ENCODE measurements around the gene TCAIM. TPM values are rescaled to one million over a fixed set of nuclear protein-coding genes. Genes with fewer than 3 reads are reported as not detected.

The TCAIM gene
- total and polyA plus RNA-seq, 9 of the 15 experiments (the other 6 are each of a cell fraction or from before 2014, with no cell fraction given): 19.7 to 53.3 (median 36.9) TPM

GRCh38 chr3:44439499-44440295, 101.1 kb downstream of the TCAIM start (continued):
- TF ChIP-seq MXI1 (IDR thresholded peaks at IDR 0.05; ENCODE audit: low read depth, low read length) (peak; percentile 74), GMEB1 (CRISPR knock-in tag; IDR thresholded peaks at IDR 0.05) (peak; percentile 6; the same call in 1 of the 2 replicates), ZBED1 (IDR thresholded peaks at IDR 0.05) (peak; percentile 93), SMARCA5 (IDR thresholded peaks at IDR 0.05) (0 out of 2 replicates have a peak, but pooled peaks have one; percentile 61), KAT8 (IDR thresholded peaks at IDR 0.05; ENCODE audit: low read depth) (no peak), ZBTB49 (CRISPR knock-in tag; IDR thresholded peaks at IDR 0.05; ENCODE audit: borderline replicate concordance) (no peak), CBFB (CRISPR knock-in tag; IDR thresholded peaks at IDR 0.05) (peak; percentile 95; the same call in 1 of the 2 replicates), ZNF395 (CRISPR knock-in tag; IDR thresholded peaks at IDR 0.05) (peak; percentile 50; the same call in 1 of the 2 replicates), SMAD1 (IDR thresholded peaks at IDR 0.05; ENCODE audit: low read depth, low read length, partially characterized antibody) (peak; percentile 93), FOXA3 (CRISPR knock-in tag; conservative IDR thresholded peaks at IDR 0.05 in 1 of 2, IDR thresholded peaks at IDR 0.05 in 1 of 2) (peak in 1 of 2 experiments; percentile 56; a peak in 1 of 4 replicates), POU5F1 (IDR thresholded peaks at IDR 0.05; ENCODE audit: borderline replicate concordance, low read depth, low read length, partially characterized antibody) (no peak), ILF3 (IDR thresholded peaks at IDR 0.05; ENCODE audit: borderline replicate concordance) (peak; percentile 61; the same call in 1 of the 2 replicates), GATA2 (CRISPR knock-in tag; IDR thresholded peaks at IDR 0.05) (peak; percentile 98), CREM (IDR thresholded peaks at IDR 0.05; ENCODE audit: low read depth) (peak; percentile 98), E2F3 (CRISPR knock-in tag; IDR thresholded peaks at IDR 0.05) (no peak), ZNF431 (CRISPR knock-in tag; IDR thresholded peaks at IDR 0.05) (0 out of 2 replicates have a peak, but pooled peaks have one; percentile 29), TAF9B (IDR thresholded peaks at IDR 0.05; ENCODE audit: partially characterized antibody) (peak; percentile 87), SRF (CRISPR knock-in tag; IDR thresholded peaks at IDR 0.05) (peak in 1 of 2 experiments; percentile 78; a peak in 2 of 4 replicates), YBX1 (IDR thresholded peaks at IDR 0.05) (no peak), NR0B1 (IDR thresholded peaks at IDR 0.05; ENCODE audit: partially characterized antibody) (no peak), BCOR (IDR thresholded peaks at IDR 0.05) (peak; percentile 65; the same call in 1 of the 2 replicates), FOSL1 (tag; conservative IDR thresholded peaks at IDR 0.05) (peak; percentile 69)

Data from K562 (cell line).